Testis (tissue), 2 donors: ENCODE measurements around the gene STX1A.

Experiments used
- POLR2A ChIP-seq: fragments of 450-650 bp; IDR thresholded peaks from one replicate; pipeline ENCODE4 v1.6.1; 2017; ENCODE audit warnings: antibody characterized with exemption, mild to moderate bottlenecking, moderate library complexity
- TF ChIP-seq, protein P1 (sequence below), 3 experiments: fragments of 450-650 bp in 2 of 3; fragments of 200-600 bp in 1 of 3; sonication (generic) in 1 of 3; IDR thresholded peaks; one replicate each; pipeline ENCODE4 v1.5.1; 2016 to 2019; ENCODE audit warnings: antibody characterized with exemption in 3 of 3, mild to moderate bottlenecking in 2 of 3, moderate library complexity in 1 of 3

DNA sequence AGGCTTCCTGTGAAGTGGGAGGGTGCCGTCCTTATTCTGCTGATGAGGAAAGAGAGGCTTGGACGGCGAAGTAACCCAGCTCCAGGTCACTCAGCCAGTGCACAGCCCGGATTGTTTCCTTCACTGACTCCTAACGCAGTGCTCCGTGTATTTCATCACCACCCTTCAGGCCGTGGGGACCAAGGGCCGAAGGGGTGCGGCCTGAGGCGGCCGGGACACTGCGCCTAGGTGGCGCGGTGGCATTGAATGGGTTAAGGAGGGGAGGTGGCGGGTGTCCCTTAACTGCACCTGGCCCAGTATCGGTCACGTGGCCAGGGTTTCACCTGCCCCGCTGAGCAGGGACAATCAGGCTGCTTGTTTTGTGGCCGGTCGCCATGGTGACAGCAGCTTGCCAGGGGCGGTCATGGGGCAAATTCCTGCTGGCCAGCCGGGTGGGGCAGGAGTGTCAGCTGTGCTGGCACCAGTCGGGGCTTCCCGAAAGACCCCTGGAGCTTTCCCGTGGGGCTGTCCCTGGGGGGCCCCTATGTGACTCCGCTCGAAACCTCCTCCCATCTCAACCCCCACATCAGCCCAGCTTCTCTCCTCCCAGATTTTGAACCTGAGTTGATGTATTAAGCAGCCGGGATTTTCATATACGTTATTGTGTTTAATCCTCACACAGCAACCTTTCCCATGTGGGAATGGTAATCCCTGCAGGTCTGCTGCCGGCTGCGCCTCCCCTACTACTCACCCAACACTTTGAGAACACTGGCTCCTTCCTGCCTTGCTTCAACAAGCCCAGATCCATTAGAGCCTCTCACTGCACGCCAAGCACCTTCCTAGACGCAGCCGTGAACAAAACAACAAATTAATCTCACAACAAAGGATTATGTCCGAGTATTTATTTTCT lies 23.5 kb upstream of the STX1A start:
- TF ChIP-seq, protein P1, sequence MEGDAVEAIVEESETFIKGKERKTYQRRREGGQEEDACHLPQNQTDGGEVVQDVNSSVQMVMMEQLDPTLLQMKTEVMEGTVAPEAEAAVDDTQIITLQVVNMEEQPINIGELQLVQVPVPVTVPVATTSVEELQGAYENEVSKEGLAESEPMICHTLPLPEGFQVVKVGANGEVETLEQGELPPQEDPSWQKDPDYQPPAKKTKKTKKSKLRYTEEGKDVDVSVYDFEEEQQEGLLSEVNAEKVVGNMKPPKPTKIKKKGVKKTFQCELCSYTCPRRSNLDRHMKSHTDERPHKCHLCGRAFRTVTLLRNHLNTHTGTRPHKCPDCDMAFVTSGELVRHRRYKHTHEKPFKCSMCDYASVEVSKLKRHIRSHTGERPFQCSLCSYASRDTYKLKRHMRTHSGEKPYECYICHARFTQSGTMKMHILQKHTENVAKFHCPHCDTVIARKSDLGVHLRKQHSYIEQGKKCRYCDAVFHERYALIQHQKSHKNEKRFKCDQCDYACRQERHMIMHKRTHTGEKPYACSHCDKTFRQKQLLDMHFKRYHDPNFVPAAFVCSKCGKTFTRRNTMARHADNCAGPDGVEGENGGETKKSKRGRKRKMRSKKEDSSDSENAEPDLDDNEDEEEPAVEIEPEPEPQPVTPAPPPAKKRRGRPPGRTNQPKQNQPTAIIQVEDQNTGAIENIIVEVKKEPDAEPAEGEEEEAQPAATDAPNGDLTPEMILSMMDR (IDR thresholded peaks at IDR 0.05) = no peak
- no peak for TF ChIP-seq POLR2A
